ENCODE results near the gene KATNB1. TPM values are rescaled to one million over a fixed set of nuclear protein-coding genes. Genes with fewer than 3 reads are reported as not detected.
A peak's percentile ranks its signal among the peaks of the same experiment; 100 is the strongest.

KATNB1 gene
- total RNA-seq, 6 experiments from 2014 or later: 5.6 to 17.5 (median 8.5) TPM

DNA sequence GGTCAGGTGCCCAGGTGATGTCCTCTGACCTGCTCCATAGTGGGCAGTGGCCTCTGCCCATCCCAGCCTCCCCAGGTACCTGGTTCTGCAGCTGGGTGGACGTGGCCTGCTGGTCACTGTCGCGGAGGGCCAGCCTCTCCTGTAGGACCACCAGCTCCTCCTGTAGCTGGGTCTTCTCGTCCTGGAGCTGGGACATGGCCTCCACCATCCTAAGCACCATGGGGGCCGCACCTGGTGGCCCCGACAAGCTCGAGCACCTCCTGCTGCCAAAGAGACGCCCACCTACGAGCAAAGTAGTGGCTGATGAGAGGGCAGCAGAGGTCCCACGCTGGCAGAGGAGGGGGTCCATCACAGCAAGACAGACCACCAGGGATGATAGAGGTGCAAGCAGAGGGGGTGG lies 49.8 kb downstream of the KATNB1 start:
- Histone ChIP-seq H3K36me3 (peaks cover 0 to 19% (median 10%) of the 10 kb centered on the region in 4 donors), H3K27me3 (no peaks in the 10 kb centered on the region), H3K27ac (no peak overlapping the region), H3K9me3 (no peaks in the 10 kb centered on the region), H3K4me3 (no peak overlapping the region), H3K4me1 (peaks cover 0 to 15% (median 6%) of the 10 kb centered on the region in 4 donors)
- DNase-seq (no peak), ATAC-seq (no peak)
- TF ChIP-seq CTCF (IDR thresholded peaks at IDR 0.05) (no peak), POLR2A (IDR thresholded peaks at IDR 0.05) (no peak)
- intact Hi-C loops (cut with DNase I): no loop called here
- no CpG with 5 or more reads among the region's 10 CpGs for WGBS (ENCODE audit: insufficient coverage, low coverage, low lambda C conversion rate, missing lambda C conversion rate)

GRCh38 chr16:57785924-57786323 lies 50.4 kb downstream of the KATNB1 start:
- no peak for ATAC-seq
- Histone ChIP-seq H3K4me1 (peaks cover 0 to 19% (median 9%) of the 10 kb centered on the region in 4 donors), H3K27ac (no peak overlapping the region), H3K36me3 (peaks cover 0 to 23% (median 10%) of the 10 kb centered on the region in 4 donors), H3K9me3 (no peaks in the 10 kb centered on the region), H3K27me3 (no peaks in the 10 kb centered on the region), H3K4me3 (no peak overlapping the region)
- intact Hi-C loops (cut with DNase I): no loop called here
- 83% methylated on average over 4 of the region's 8 CpGs for WGBS (ENCODE audit: insufficient coverage, low coverage, low lambda C conversion rate, missing lambda C conversion rate)
- DNase-seq: no peak
- TF ChIP-seq POLR2A (IDR thresholded peaks at IDR 0.05): no peak
- no peak for TF ChIP-seq CTCF (IDR thresholded peaks at IDR 0.05)

GRCh38 chr16:57786632-57787518 lies 51.3 kb downstream of the KATNB1 start:
- ATAC-seq: peak; percentile 3 to 37 (median 24)
- intact Hi-C loops (cut with DNase I): no loop called here
- Histone ChIP-seq H3K27me3 (no peaks in the 10 kb centered on the region), H3K9me3 (no peaks in the 10 kb centered on the region), H3K36me3 (peaks cover 0 to 23% (median 10%) of the 10 kb centered on the region in 4 donors), H3K4me3 (no peak overlapping the region), H3K4me1 (peaks cover 0 to 28% (median 10%) of the 10 kb centered on the region in 4 donors), H3K27ac (no peak overlapping the region)
- no peak for DNase-seq
- 36% methylated on average over 6 of the region's 26 CpGs for WGBS (ENCODE audit: insufficient coverage, low coverage, low lambda C conversion rate, missing lambda C conversion rate)
- TF ChIP-seq CTCF (IDR thresholded peaks at IDR 0.05) (no peak), POLR2A (IDR thresholded peaks at IDR 0.05) (no peak)

DNA sequence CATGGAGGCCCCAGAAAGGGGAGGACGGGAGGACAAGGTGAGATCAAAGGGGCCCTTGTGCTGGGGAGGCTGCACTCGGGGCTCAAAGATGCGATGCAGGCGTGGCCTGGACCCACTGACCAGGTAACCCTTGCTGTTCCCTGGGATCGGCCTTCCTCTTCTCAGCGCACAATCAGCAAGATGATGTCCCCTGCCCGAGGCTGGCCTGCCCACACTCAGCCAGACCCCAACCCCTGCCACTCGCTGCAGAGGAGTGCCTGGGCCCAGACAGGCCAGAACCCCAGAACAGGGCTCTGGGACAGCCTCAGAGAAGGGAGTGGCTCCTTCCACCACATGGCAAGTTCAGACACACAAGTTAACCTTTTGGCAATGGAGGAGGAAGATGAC lies 51.9 kb downstream of the KATNB1 start:
- TF ChIP-seq CTCF (IDR thresholded peaks at IDR 0.05): no peak
- TF ChIP-seq POLR2A (IDR thresholded peaks at IDR 0.05): no peak
- no peak for ATAC-seq
- WGBS (ENCODE audit: insufficient coverage, low coverage, low lambda C conversion rate, missing lambda C conversion rate): 50% methylated on average over 1 of the region's 8 CpGs
- intact Hi-C loops (cut with DNase I): no loop called here
- H3K27me3 ChIP-seq: no peaks in the 10 kb centered on the region
- peaks cover 0 to 23% (median 10%) of the 10 kb centered on the region in 4 donors for H3K36me3 ChIP-seq
- no peaks in the 10 kb centered on the region for H3K9me3 ChIP-seq
- peaks cover 0 to 25% (median 7%) of the 10 kb centered on the region in 4 donors for H3K4me1 ChIP-seq
- H3K27ac ChIP-seq: no peak overlapping the region
- H3K4me3 ChIP-seq: no peak overlapping the region
- DNase-seq: no peak

Measured in right lobe of liver (tissue), 6 donors.